Activated gamma-delta T cell (primary cell): Measurements from ENCODE around the gene PEX11G.
"Not testable (repeated sequence)": the region's sequence is repeated elsewhere in the genome, so short reads cannot be mapped to it uniquely, and the experiment has no call there.

ENCODE experiments used
- DNase-seq: peaks from one replicate; lab custom pipeline; 2025; lab: John Stamatoyannopoulos, UW

The PEX11G gene

GRCh38 chr19:7467009-7467989, 21.5 kb downstream of the PEX11G start:
- no peak for DNase-seq

- DNase-seq, result no peak
These were observed 25.3 kb downstream of the PEX11G start for GRCh38 chr19:7463575-7463974.

- no peak for DNase-seq
These were observed 26.8 kb downstream of the PEX11G start for GRCh38 chr19:7461841-7462629.

GRCh38 chr19:7460562-7460966, 28.3 kb downstream of the PEX11G start:
- no peak for DNase-seq

GRCh38 chr19:7459773-7460172, 29.1 kb downstream of the PEX11G start:
- DNase-seq, result no peak

DNA sequence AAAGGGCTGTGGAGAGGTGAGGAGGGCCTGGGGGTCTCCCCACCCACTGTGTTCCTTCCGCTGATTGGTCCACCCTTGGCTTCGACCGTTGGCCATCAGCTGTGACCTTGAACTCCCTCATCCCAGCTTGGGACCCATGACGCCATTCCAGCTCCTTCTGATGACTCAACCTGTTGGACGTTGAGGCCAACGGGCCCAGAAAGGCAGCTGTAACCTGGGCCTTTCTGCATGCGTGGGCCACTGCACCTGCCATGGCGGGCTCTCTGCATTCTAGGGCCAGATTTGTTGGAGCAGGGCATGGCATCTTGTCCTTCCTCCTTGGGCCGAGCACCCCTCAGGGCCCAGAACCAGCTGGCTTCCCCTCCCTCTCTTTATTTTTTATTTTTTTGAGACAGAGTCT, 30.2 kb downstream of the PEX11G start:
- no peak for DNase-seq

DNA sequence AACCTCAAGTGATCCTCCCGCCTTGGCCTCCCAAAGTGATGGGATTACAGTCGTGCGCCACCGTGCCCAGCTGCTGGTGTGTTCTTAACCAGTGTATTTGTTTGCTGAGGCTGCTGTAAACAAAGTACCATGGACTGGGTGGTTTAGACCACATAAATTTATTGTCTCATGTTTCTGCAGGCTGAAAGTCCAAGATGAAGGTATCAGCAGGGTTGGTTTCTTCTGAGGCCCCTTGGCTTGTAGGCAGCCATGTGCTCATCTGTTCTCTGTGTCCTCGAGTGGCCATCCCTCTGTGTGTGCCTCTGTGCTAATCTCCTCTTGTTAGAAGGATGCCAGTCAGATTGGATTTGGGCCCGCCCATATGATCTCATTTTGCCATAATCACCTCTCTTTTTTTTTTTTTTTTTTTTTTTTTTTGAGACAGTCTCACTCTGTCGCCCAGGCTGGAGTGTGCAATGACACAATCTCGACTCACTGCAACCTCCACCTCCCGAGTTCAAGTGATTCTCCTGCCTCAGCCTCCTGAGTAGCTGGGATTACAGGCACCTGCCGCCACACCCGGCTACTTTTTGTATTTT, 31.8 kb downstream of the PEX11G start:
- no peak for DNase-seq

DNA sequence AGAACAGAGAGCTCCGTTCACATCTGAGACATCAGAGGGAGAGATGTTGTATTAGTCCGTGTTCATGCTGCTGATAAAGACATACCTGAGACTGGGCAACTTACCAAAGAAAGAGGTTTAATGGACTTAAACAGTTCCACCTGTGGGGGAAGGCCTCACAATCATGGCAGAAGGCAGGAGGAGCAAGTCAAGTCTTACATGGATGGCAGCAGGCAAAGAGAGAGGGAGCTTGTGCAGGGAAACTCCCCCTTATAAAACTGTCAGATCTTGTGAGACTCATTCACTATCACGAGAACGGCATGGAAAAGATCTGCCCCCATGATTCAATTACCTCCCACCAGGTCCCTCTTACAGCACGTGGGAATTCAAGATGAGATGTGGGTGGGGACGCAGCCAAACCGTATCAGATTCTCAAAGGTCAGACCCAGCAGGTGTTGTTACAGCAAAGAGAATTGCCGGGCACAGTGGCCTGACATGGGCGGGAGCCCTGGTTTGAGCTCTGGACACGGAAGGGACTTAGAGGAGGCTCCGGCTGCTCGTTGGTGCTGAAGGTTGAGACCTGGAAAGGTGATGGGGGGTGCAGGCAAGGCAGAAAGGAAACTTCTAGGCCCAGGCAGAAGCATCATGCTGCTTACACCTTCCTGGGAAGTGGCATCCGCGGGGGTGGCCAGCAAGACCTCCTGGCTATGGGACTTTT, 33.1 kb downstream of the PEX11G start:
- no peak for DNase-seq

- no peak for DNase-seq
These were observed 33.8 kb downstream of the PEX11G start for GRCh38 chr19:7454998-7455397.

DNA sequence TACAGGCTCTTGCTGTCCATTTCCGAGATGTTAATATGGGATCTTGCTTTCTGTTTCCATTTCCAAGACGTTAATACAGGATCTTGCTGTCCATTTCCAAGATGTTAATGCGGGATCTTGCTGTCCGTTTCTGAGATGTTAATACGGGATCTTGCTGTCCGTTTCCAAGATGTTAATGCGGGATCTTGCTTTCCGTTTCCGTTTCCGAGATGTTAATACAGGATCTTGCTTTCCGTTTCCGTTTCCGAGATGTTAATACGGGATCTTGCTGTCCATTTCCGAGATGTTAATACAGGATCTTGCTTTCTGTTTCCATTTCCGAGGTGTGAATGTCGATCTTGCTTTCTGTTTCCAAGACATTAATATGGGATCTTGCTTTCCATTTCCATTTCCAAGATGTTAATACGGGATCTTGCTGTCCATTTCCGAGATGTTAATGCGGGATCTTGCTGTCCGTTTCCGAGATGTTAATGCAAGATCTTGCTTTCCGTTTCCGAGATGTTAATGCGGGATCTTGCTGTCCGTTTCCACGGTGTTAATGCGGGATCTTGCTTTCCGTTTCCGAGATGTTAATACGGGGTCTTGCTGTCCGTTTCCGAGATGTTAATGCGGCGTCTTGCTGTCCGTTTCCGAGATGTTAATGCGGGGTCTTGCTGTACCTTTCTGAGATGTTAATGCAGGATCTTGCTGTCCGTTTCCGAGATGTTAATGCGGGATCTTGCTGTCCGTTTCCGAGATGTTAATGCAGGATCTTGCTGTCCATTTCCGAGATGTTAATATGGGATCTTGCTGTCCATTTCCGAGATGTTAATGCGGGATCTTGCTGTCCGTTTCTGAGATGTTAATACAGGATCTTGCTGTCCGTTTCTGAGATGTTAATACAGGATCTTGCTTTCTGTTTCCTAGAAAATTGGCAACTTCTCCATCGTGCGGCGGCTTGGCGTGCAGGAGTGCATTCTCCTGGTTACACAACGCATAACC, 38.3 kb downstream of the PEX11G start:
- no peak for DNase-seq

DNA sequence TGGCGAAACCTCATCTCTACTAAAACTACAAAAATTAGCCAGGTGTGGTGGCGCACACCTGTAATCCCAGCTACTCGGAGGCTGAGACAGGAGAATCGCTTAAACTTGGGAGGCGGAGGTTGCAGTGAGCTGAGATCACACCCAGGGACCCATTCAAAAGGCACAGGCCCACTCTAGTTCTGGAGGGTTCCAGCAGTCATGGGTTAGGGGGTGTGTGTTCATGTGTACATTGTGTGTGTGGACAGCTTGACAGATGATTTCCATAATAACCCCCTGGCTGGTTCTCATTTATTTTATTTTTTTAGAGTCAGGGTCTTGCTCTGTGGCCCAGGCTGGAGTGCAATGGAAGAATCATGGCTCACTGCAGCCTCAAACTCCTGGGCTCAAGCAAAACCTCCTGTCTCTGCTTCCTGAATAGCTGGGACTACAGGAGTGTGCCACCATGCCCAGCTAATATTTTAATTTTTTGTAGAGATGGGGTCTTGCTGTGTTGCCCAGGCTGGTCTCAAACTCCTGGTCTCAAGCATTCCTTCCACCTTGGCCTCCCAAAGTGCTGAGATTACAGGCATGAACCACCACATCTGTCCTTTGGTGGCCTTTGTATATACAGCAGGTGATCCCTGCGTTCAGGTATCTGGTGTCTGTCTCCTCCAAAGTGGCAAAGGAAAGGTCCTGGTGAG, 39.3 kb downstream of the PEX11G start:
- not testable (repeated sequence) for DNase-seq

DNA sequence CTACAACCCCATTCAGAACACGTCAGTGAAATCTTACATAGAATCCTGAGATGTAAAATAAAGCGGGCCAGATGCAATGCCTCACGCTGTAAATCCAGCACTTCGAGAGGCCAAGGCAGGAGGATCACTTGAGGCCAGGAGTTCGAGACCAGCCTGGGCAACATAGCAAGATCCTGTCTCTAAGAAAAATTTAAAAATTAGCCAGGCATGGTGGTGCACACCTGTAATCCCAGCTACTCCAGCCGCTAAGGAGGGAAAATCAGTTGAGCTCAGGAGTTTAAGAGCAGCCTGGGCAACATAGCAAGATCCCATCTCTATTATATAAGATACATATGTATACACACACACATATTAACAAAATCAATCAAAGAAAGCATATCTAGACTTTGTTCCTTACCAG, 41.2 kb downstream of the PEX11G start:
- no peak for DNase-seq

- no peak for DNase-seq
These were observed 43.7 kb downstream of the PEX11G start for GRCh38 chr19:7445104-7445503.

DNA sequence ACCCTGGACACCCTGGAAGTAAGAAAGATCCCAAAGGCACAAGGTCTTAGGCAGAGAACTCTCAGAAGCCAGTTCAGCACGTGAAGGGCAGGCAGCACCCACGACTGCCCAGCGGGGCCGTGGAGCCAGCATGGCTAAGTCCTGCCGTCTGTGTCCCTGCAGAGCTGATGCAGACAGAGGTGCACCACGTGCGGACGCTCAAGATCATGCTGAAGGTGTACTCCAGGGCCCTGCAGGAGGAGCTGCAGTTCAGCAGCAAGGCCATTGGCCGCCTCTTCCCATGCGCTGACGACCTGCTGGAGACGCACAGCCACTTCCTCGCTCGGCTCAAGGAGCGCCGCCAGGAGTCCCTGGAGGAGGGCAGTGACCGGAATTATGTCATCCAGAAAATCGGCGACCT, 44.8 kb downstream of the PEX11G start:
- no peak for DNase-seq

GRCh38 chr19:7442423-7442822, 46.4 kb downstream of the PEX11G start:
- no peak for DNase-seq

- no peak for DNase-seq
These were observed 47.2 kb downstream of the PEX11G start for GRCh38 chr19:7441468-7442146.

DNA sequence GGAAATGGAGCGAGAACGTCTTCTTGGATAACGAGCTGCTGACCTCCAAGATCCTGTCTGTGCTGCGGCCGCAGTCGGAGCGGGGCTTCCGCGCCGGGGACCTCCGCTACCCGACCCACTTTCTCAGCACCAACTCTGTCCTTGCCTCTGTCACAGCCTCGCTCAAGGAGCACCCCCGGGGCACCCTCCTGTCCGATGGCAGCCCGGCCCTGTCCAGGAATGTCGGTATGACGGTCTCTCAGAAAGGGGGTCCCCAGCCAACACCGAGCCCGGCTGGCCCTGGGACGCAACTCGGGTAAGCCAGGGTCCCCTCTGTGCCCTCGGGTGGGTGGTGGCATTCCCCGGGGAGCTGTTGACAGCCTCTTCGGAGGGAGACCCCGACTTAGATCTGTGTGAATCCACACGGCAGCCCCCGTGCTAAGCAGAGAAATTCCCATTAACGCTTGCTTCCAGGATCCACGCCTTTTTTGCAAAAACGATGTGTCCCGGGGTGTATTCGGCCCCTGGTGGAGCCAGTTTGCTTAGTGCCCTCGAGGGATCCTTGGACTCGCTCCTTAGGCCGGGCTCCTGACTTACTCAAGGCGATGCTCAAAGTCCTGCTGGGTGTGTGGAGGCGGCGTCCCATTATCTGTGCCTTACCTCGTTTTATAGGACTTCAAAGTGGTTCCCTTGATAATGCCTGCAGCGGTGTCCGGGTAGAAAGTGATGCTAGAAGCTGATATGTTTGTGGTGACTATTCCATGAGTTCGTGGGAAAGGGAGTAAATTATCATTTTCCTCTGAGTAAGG, 48.5 kb downstream of the PEX11G start:
- DNase-seq, result no peak

GRCh38 chr19:7435586-7435985, 53.2 kb downstream of the PEX11G start:
- DNase-seq, result no peak

DNA sequence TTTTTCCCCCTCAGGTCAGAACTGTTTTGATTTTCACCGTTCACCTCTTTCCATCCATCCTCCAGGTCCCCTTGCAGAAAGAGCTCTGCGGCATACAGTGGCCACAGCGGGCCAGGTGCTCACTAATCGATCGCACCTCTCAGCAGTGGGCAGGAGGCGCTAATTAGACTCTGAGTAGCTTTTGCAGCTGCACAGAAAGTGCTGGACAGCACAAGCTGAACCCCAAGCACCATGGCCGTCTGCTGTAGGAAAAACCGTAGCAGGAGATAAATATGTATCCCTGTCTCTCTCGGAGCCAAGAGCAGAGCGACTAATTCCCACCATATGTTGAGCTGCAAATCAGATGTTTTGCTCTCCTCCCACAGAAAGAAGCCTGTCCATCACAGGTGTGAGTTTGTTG, 54.4 kb downstream of the PEX11G start:
- DNase-seq, result no peak
